GM12878 (cell line): ENCODE results near the gene TMEM109. TPM values are rescaled to one million over a fixed set of nuclear protein-coding genes. Genes with fewer than 3 reads are reported as not detected.

Experiments used
- ATF7 ChIP-seq: fragments of 450-650 bp; IDR thresholded peaks from 2 replicates; pipeline ENCODE4 v1.6.1; 2016; ENCODE audit warnings: low read depth, mild to moderate bottlenecking
- CHD1 ChIP-seq: IDR thresholded peaks from 2 replicates; pipeline ENCODE4 v1.6.1; 2012; ENCODE audit warnings: low read depth, low read length, improper control_type of control experiment
- DPF2 ChIP-seq: fragments of 450-650 bp; IDR thresholded peaks from 2 replicates; pipeline ENCODE4 v1.6.1; 2017; ENCODE audit warnings: mild to moderate bottlenecking
- EZH2 ChIP-seq: IDR thresholded peaks from 2 replicates; pipeline ENCODE4 v1.6.1; 2012; ENCODE audit warnings: low read depth, mild to moderate bottlenecking, control low read depth, inconsistent platforms, low read length, borderline replicate concordance; ENCODE audit not compliant: control insufficient read depth
- GABPA ChIP-seq: IDR thresholded peaks from 2 replicates; pipeline ENCODE4 v1.6.1; 2014; ENCODE audit warnings: antibody characterized with exemption, low read depth, mild to moderate bottlenecking, inconsistent platforms
- GATAD2B ChIP-seq: fragments of 450-650 bp; conservative IDR thresholded peaks from 2 replicates; pipeline ENCODE4 v1.6.1; 2017; ENCODE audit warnings: low read depth, mild to moderate bottlenecking, moderate library complexity
- HDAC6 ChIP-seq: fragments of 200-600 bp; sonication (generic); IDR thresholded peaks from one replicate; pipeline ENCODE4 v1.8.0; 2017; ENCODE audit warnings: antibody characterized with exemption; ENCODE audit not compliant: unreplicated experiment
- HSF1 ChIP-seq: fragments of 150-350 bp; IDR thresholded peaks from 2 replicates; pipeline ENCODE4 v1.6.1; 2014; ENCODE audit warnings: mild to moderate bottlenecking, low read depth, low read length
- JUNB ChIP-seq: IDR thresholded peaks from 2 replicates; pipeline ENCODE4 v1.6.1; 2016; ENCODE audit warnings: antibody characterized with exemption, mild to moderate bottlenecking
- MTA3 ChIP-seq: IDR thresholded peaks from 2 replicates; pipeline ENCODE4 v1.6.1; 2012; ENCODE audit warnings: low read length, inconsistent platforms, borderline replicate concordance
- NR2C1 ChIP-seq: fragments of 450-650 bp; IDR thresholded peaks from 2 replicates; pipeline ENCODE4 v1.6.1; 2017; ENCODE audit warnings: antibody characterized with exemption, mild to moderate bottlenecking, moderate library complexity
- PAX5 ChIP-seq: IDR thresholded peaks from 2 replicates; pipeline ENCODE4 v1.6.1; 2011; ENCODE audit warnings: low read depth, low read length, borderline replicate concordance
- RELA ChIP-seq: fragments of 450-650 bp; IDR thresholded peaks from 2 replicates; pipeline ENCODE4 v1.8.0; 2014; ENCODE audit warnings: borderline replicate concordance; ENCODE audit not compliant: partially characterized antibody
- REST ChIP-seq: IDR thresholded peaks from 2 replicates; pipeline ENCODE4 v1.6.1; 2012; ENCODE audit warnings: mild to moderate bottlenecking, low read depth, low read length
- SMARCA5 ChIP-seq: fragments of 450-650 bp; IDR thresholded peaks from 2 replicates; pipeline ENCODE4 v1.6.1; 2017; ENCODE audit warnings: mild to moderate bottlenecking
- SREBF2 ChIP-seq: IDR thresholded peaks from 2 replicates; pipeline ENCODE4 v1.6.1; 2012; ENCODE audit warnings: mild to moderate bottlenecking, low read length
- TCF3 ChIP-seq: IDR thresholded peaks from 2 replicates; pipeline ENCODE4 v1.6.1; 2012; ENCODE audit warnings: low read depth, mild to moderate bottlenecking, low read length, borderline replicate concordance; ENCODE audit not compliant: insufficient read depth
- USF1 ChIP-seq: IDR thresholded peaks from 2 replicates; pipeline ENCODE4 v1.6.1; 2011; ENCODE audit warnings: borderline replicate concordance, low read depth, mild to moderate bottlenecking, moderate library complexity, mixed read lengths, low read length; ENCODE audit not compliant: insufficient read depth; ENCODE audit errors: extremely low read length
- ZBED1 ChIP-seq: IDR thresholded peaks from 2 replicates; pipeline ENCODE4 v1.6.1; 2016; ENCODE audit warnings: borderline replicate concordance
- ZBTB33 ChIP-seq: fragments of 450-650 bp; IDR thresholded peaks from 2 replicates; pipeline ENCODE4 v1.6.1; 2017; ENCODE audit warnings: mild to moderate bottlenecking
- polyA plus RNA-seq, 11 experiments: library from polyadenylated mRNA; depleted of rRNA in 4 of 11; unstranded in 6 of 11; stranded (reverse) in 5 of 11; fragments of >200 nt; fragmentation: Nextera tagmentation in 4 of 11; fragmentation: Illumina TruSeq in 1 of 11; extraction: Ambion mirVana in 4 of 11; extraction: Trizol in 1 of 11; gene quantifications; 1 replicate in 1 of 11; 2 replicates in 10 of 11; pipeline versions ENCODE4 v1.2.1 to v1.2.3, GENCODE V29; 2011 to 2016; ENCODE audit warnings: inconsistent platforms in 2 of 11, missing spikeins in 2 of 11, low read depth in 1 of 11
- total RNA-seq, 4 experiments: library from RNA; depleted of rRNA in 3 of 4; stranded (reverse); fragments of >200 nt in 3 of 4; fragmentation: Illumina TruSeq in 1 of 4; extraction: Trizol in 1 of 4; gene quantifications; 2 replicates each; pipeline versions ENCODE4 v1.2.1 to v1.2.3, GENCODE V29; 2013 to 2021

Gene TMEM109
- total and polyA plus RNA-seq, 10 of the 15 experiments (the other 5 are each of a cell fraction or from before 2014, with no cell fraction given): 21.9 to 199 (median 85.2) TPM

GRCh38 chr11:60913793-60914632 is at the start of gene TMEM109 (continued):
- TF ChIP-seq EZH2 (no peak), NR2C1 (peak; percentile 45; the same call in 1 of the 2 replicates), ZBED1 (no peak), GABPA (no peak), PAX5 (0 out of 2 replicates have a peak, but pooled peaks have one; percentile 6), GATAD2B (peak; percentile 66; the same call in 1 of the 2 replicates), RELA (peak; percentile 41), SMARCA5 (no peak), CHD1 (0 out of 2 replicates have a peak, but pooled peaks have one; percentile 67), USF1 (no peak), TCF3 (0 out of 2 replicates have a peak, but pooled peaks have one; percentile 16), ZBTB33 (no peak), HDAC6 (no peak), ATF7 (peak; percentile 63; the same call in 1 of the 2 replicates), HSF1 (no peak), SREBF2 (no peak), DPF2 (no peak), MTA3 (no peak), JUNB (no peak), REST (no peak)
